ENCODE results near the gene SECISBP2L. TPM values are rescaled to one million over a fixed set of nuclear protein-coding genes. Genes with fewer than 3 reads are reported as not detected.
"Not testable (repeated sequence)": the region's sequence is repeated elsewhere in the genome, so short reads cannot be mapped to it uniquely, and the experiment has no call there.

The SECISBP2L gene
- polyA plus RNA-seq, 1 donor: 33.5 TPM

GRCh38 chr15:48978638-48979037 is 67.6 kb downstream of the SECISBP2L start:
- Histone ChIP-seq H3K36me3 (ENCODE audit: control insufficient read depth, insufficient read depth, low read length) (no peaks in the 10 kb centered on the region), H3K27me3 (ENCODE audit: control insufficient read depth, insufficient read depth, low read length) (peaks cover 4% of the 10 kb centered on the region), H3K4me1 (ENCODE audit: control insufficient read depth, insufficient read depth, low read length) (no peaks in the 10 kb centered on the region), H3K27ac (ENCODE audit: low read length) (no peak overlapping the region), H3K9me3 (ENCODE audit: control insufficient read depth, low read depth, low read length) (no peaks in the 10 kb centered on the region), H3K4me3 (ENCODE audit: low read length) (no peak overlapping the region)
- no CpG with 5 or more reads among the region's 2 CpGs for WGBS (ENCODE audit: insufficient coverage, low lambda C conversion rate)
- DNase-seq: no peak

DNA sequence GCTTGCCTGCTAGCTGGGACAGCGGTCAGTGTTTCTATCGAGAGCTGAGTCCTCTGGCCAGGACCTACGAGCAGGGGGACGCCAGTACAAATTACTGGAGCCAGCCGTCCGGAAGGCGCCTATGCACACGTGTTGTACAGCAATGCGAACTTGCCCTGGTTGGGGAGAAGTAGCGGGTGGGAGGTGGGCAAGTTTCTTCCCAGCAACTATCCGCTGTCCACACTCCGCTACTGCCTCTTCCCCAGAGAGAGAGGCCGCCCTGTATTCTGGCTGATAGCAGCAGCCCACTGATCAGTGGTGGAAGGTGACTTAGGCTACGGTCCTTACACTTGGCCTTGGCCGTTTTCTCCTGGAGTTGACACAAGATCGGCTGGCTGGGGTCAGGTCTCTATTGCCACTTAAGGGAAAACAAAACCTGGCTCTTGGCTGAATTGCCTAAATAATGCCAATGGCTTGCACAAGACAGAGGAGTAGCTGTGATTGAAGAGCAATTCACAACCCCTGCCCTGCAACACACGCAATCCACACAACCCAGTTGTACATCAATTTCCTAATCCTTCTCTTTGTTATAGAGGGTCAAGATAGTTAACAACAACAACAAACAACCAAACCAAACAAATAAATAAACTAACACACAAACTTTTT is 69.7 kb downstream of the SECISBP2L start:
- WGBS (ENCODE audit: insufficient coverage, low lambda C conversion rate): no CpG with 5 or more reads among the region's 17 CpGs
- no peak for DNase-seq
- Histone ChIP-seq H3K27ac (ENCODE audit: low read length) (peak overlapping the region; percentile 23), H3K36me3 (ENCODE audit: control insufficient read depth, insufficient read depth, low read length) (no peaks in the 10 kb centered on the region), H3K4me3 (ENCODE audit: low read length) (peak overlapping the region; percentile 60), H3K4me1 (ENCODE audit: control insufficient read depth, insufficient read depth, low read length) (no peaks in the 10 kb centered on the region), H3K27me3 (ENCODE audit: control insufficient read depth, insufficient read depth, low read length) (no peaks in the 10 kb centered on the region), H3K9me3 (ENCODE audit: control insufficient read depth, low read depth, low read length) (no peaks in the 10 kb centered on the region)

GRCh38 chr15:48975472-48976419 is 70.5 kb downstream of the SECISBP2L start:
- DNase-seq: peak; percentile 75 to 81
- Histone ChIP-seq H3K9me3 (ENCODE audit: control insufficient read depth, low read depth, low read length) (no peaks in the 10 kb centered on the region), H3K27me3 (ENCODE audit: control insufficient read depth, insufficient read depth, low read length) (no peaks in the 10 kb centered on the region), H3K4me1 (ENCODE audit: control insufficient read depth, insufficient read depth, low read length) (no peaks in the 10 kb centered on the region), H3K27ac (ENCODE audit: low read length) (peak overlapping the region; percentile 23), H3K36me3 (ENCODE audit: control insufficient read depth, insufficient read depth, low read length) (no peaks in the 10 kb centered on the region), H3K4me3 (ENCODE audit: low read length) (peak overlapping the region; percentile 60)
- no CpG with 5 or more reads among the region's 53 CpGs for WGBS (ENCODE audit: insufficient coverage, low lambda C conversion rate)

DNA sequence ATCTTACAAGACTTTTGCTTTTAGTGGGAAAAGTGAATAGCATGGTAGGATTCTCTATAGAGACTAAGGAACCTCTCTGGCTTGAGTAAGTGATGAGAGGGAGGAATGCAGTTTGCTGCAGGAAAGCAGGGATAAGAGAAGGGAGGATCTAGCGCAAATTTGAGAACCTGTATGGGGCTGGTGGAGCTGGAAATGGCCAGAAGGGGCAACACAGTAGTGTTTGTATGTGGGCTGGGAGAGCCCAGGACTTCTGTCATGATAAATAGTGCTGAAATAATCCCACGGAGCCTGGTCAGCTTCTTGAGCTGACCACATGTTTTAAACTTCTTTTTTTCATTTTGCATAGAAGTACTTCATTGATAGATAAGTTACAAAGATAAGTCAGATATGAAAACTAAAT is 71.4 kb downstream of the SECISBP2L start:
- Histone ChIP-seq H3K27me3 (ENCODE audit: control insufficient read depth, insufficient read depth, low read length) (no peaks in the 10 kb centered on the region), H3K4me1 (ENCODE audit: control insufficient read depth, insufficient read depth, low read length) (no peaks in the 10 kb centered on the region), H3K4me3 (ENCODE audit: low read length) (no peak overlapping the region), H3K36me3 (ENCODE audit: control insufficient read depth, insufficient read depth, low read length) (no peaks in the 10 kb centered on the region), H3K27ac (ENCODE audit: low read length) (no peak overlapping the region), H3K9me3 (ENCODE audit: control insufficient read depth, low read depth, low read length) (no peaks in the 10 kb centered on the region)
- no peak for DNase-seq
- no CpG with 5 or more reads among the region's 2 CpGs for WGBS (ENCODE audit: insufficient coverage, low lambda C conversion rate)

- no peaks in the 10 kb centered on the region for H3K27me3 ChIP-seq (ENCODE audit: control insufficient read depth, insufficient read depth, low read length)
- DNase-seq: no peak
- no peak overlapping the region for H3K27ac ChIP-seq (ENCODE audit: low read length)
- no CpG with 5 or more reads among the region's 35 CpGs for WGBS (ENCODE audit: insufficient coverage, low lambda C conversion rate)
- H3K9me3 ChIP-seq (ENCODE audit: control insufficient read depth, low read depth, low read length): no peaks in the 10 kb centered on the region
- H3K4me1 ChIP-seq (ENCODE audit: control insufficient read depth, insufficient read depth, low read length): no peaks in the 10 kb centered on the region
- H3K4me3 ChIP-seq (ENCODE audit: low read length): no peak overlapping the region
- no peaks in the 10 kb centered on the region for H3K36me3 ChIP-seq (ENCODE audit: control insufficient read depth, insufficient read depth, low read length)
Observed at GRCh38 chr15:48972750-48973503, 73.3 kb downstream of the SECISBP2L start.

GRCh38 chr15:48970926-48971325 is 75.3 kb downstream of the SECISBP2L start:
- not testable (repeated sequence) for DNase-seq; H3K4me1 ChIP-seq (ENCODE audit: control insufficient read depth, insufficient read depth, low read length); H3K27me3 ChIP-seq (ENCODE audit: control insufficient read depth, insufficient read depth, low read length); H3K9me3 ChIP-seq (ENCODE audit: control insufficient read depth, low read depth, low read length); H3K4me3 ChIP-seq (ENCODE audit: low read length); H3K36me3 ChIP-seq (ENCODE audit: control insufficient read depth, insufficient read depth, low read length); H3K27ac ChIP-seq (ENCODE audit: low read length)
- WGBS (ENCODE audit: insufficient coverage, low lambda C conversion rate): no CpG with 5 or more reads among the region's 1 CpG

- Histone ChIP-seq H3K4me3 (ENCODE audit: low read length) (no peak overlapping the region), H3K27me3 (ENCODE audit: control insufficient read depth, insufficient read depth, low read length) (peaks cover 27% of the 10 kb centered on the region), H3K27ac (ENCODE audit: low read length) (no peak overlapping the region), H3K36me3 (ENCODE audit: control insufficient read depth, insufficient read depth, low read length) (no peaks in the 10 kb centered on the region), H3K4me1 (ENCODE audit: control insufficient read depth, insufficient read depth, low read length) (peaks cover 9% of the 10 kb centered on the region), H3K9me3 (ENCODE audit: control insufficient read depth, low read depth, low read length) (no peaks in the 10 kb centered on the region)
- no CpG with 5 or more reads among the region's 4 CpGs for WGBS (ENCODE audit: insufficient coverage, low lambda C conversion rate)
- DNase-seq: no peak
Observed at GRCh38 chr15:48968066-48968465, 78.2 kb downstream of the SECISBP2L start.

GRCh38 chr15:48967336-48967735 is 78.9 kb downstream of the SECISBP2L start:
- H3K4me1 ChIP-seq (ENCODE audit: control insufficient read depth, insufficient read depth, low read length): peaks cover 13% of the 10 kb centered on the region
- no peaks in the 10 kb centered on the region for H3K36me3 ChIP-seq (ENCODE audit: control insufficient read depth, insufficient read depth, low read length)
- no peaks in the 10 kb centered on the region for H3K9me3 ChIP-seq (ENCODE audit: control insufficient read depth, low read depth, low read length)
- H3K27ac ChIP-seq (ENCODE audit: low read length): no peak overlapping the region
- H3K4me3 ChIP-seq (ENCODE audit: low read length): no peak overlapping the region
- H3K27me3 ChIP-seq (ENCODE audit: control insufficient read depth, insufficient read depth, low read length): peaks cover 34% of the 10 kb centered on the region
- DNase-seq: no peak

DNA sequence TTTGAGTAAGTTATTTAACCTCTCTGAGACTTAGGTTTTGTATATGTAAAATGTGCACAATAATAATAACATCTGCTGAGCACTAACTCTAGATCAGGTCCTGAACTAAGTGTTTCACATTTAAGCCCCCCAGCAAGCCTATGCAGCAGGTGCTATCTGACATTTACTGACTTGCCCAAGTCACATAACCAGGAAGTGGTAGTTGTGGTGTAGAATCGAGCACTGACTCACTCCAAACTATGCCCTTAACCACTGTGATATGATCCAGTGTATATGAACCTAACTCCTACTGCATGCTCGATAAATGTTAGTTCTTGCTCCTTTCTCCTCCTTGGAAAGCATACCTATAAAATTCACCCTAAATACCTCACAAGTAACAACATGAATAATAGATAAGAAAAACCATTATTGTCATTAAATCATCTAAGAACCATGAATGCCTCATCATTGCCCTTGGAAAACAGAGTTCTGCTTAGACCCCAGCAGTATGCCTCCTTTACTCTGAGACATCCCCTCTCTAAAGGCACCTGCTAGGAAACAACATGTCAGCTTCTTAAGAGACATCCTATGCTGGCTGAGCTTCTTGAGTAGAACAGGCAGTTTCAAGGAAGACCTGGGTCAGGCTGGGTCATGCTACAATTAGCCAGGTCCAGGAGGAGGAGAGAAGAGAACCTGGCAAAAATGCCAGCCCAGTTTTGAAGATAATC is 79.5 kb downstream of the SECISBP2L start:
- Histone ChIP-seq H3K4me3 (ENCODE audit: low read length) (no peak overlapping the region), H3K4me1 (ENCODE audit: control insufficient read depth, insufficient read depth, low read length) (peaks cover 13% of the 10 kb centered on the region), H3K36me3 (ENCODE audit: control insufficient read depth, insufficient read depth, low read length) (no peaks in the 10 kb centered on the region), H3K27ac (ENCODE audit: low read length) (no peak overlapping the region), H3K9me3 (ENCODE audit: control insufficient read depth, low read depth, low read length) (no peaks in the 10 kb centered on the region), H3K27me3 (ENCODE audit: control insufficient read depth, insufficient read depth, low read length) (peaks cover 40% of the 10 kb centered on the region)
- WGBS (ENCODE audit: insufficient coverage, low lambda C conversion rate): no CpG with 5 or more reads among the region's 2 CpGs
- DNase-seq: no peak

- H3K9me3 ChIP-seq (ENCODE audit: control insufficient read depth, low read depth, low read length): no peaks in the 10 kb centered on the region
- no peak overlapping the region for H3K4me3 ChIP-seq (ENCODE audit: low read length)
- peaks cover 45% of the 10 kb centered on the region for H3K27me3 ChIP-seq (ENCODE audit: control insufficient read depth, insufficient read depth, low read length)
- no peak for DNase-seq
- H3K27ac ChIP-seq (ENCODE audit: low read length): no peak overlapping the region
- peaks cover 13% of the 10 kb centered on the region for H3K4me1 ChIP-seq (ENCODE audit: control insufficient read depth, insufficient read depth, low read length)
- no peaks in the 10 kb centered on the region for H3K36me3 ChIP-seq (ENCODE audit: control insufficient read depth, insufficient read depth, low read length)
Observed at GRCh38 chr15:48965972-48966371, 80.3 kb downstream of the SECISBP2L start.
